SK-N-MC (cell line): ENCODE data around the gene MARF1.

Experiments
- DNase-seq: peaks from one replicate; pipeline ENCODE4 v3.0.0-alpha.2; 2011; ENCODE audit warnings: low read depth, low spot score
- H3K27ac ChIP-seq: fragments of 200-600 bp; sonication (generic); 2 replicates; pipeline ENCODE4 v1.5.1; 2016; ENCODE audit warnings: mixed run types
- H3K36me3 ChIP-seq: fragments of 200-600 bp; sonication (generic); 2 replicates; pipeline ENCODE4 v1.6.1; 2017; ENCODE audit warnings: antibody characterized with exemption, low read length, mixed read lengths; ENCODE audit not compliant: insufficient read depth
- H3K4me3 ChIP-seq: fragments of 200-600 bp; sonication (generic); 2 replicates; pipeline ENCODE4 v1.5.1; 2016
- H3K9ac ChIP-seq: fragments of 200-600 bp; sonication (generic); 2 replicates; pipeline ENCODE4 v1.8.0; 2017; ENCODE audit warnings: mixed run types, mixed read lengths; ENCODE audit not compliant: insufficient read length
- H3K9me3 ChIP-seq: fragments of 200-600 bp; sonication (generic); 2 replicates; pipeline ENCODE4 v1.6.1; 2017; ENCODE audit warnings: low read depth, mild to moderate bottlenecking, antibody characterized with exemption, low read length, moderate library complexity, mixed read lengths
- EZH2 ChIP-seq: fragments of 200-600 bp; sonication (generic); IDR thresholded peaks from one replicate; pipeline ENCODE4 v1.6.1; 2017; ENCODE audit warnings: antibody characterized with exemption
- FOXP2 ChIP-seq: optimal IDR thresholded peaks from 2 replicates; pipeline ENCODE3; 2011; ENCODE audit warnings: mild to moderate bottlenecking, moderate library complexity; ENCODE audit not compliant: insufficient read depth; ENCODE audit errors: extremely low read length, control extremely low read depth
- POLR2AphosphoS5 ChIP-seq: IDR thresholded peaks from 2 replicates; pipeline ENCODE4 v1.6.1; 2012; ENCODE audit warnings: mild to moderate bottlenecking, low read depth, low read length, borderline replicate concordance

MARF1 gene

DNA sequence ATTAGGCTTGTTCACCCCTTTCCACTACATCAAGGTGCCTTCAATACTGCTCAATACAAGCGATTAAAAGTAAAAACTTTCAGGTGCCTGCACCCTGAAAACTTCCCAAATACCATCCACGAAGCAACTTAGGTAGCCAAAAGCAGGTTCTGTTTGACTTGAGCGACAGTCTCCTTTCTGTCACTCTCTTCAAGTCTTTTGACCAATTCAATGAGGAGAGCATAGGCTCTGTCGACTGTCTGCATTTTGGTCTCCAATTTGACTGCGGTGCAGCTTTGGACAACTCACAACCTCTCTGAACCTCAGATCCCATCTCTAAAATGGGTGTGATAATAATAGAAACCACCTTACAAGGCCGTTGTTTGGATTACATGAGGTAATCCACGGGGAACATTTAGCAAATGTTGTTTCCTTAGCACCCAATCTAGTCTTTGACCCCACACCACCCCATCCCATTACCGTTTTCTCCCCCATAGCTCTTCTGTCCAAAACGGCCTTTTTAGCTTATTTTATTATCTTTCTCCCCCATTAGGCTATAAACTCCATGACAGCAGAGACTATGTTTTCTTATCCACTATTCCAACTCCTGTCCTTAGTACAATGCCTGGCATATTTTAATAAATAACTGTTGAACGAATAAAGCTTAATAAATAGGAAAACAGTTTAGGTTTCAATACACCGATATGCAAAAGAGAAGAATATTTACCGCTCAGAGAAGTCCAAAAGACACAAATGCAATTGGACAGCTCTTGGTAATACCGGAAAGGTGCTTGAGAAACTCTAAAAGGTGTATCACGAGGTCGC lies 999 bp downstream of the MARF1 start:
- H3K27ac ChIP-seq, result no peak overlapping the region
- H3K4me3 ChIP-seq, result peak overlapping the region; percentile 99

DNA sequence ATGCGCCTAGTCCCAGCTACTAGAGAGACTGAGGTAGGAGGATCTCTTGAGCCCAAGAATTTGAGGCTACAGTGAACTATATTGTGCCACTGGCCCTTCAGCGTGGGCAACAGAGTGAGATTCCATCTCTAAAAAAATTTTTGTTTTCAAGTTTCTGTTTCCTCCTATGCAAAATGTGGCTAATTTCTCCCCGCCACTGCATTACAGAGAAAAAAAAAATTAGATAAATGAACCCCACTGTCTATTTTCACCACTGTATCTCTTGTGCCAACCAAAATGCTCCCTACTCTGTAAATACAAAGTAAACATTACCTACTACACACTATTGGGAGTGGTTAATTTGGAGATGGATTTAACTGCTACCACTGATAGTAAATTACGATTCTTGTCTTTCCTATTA lies 2.0 kb downstream of the MARF1 start:
- Histone ChIP-seq H3K9ac (no peak overlapping the region), H3K36me3 (peaks cover 33% of the 10 kb centered on the region), H3K9me3 (no peaks in the 10 kb centered on the region), H3K27ac (no peak overlapping the region), H3K4me3 (no peak overlapping the region)
- TF ChIP-seq EZH2 (no peak), POLR2AphosphoS5 (no peak), FOXP2 (no peak)
- no peak for DNase-seq

More for the DNA sequence above, 999 bp downstream of the MARF1 start:
- no peak for TF ChIP-seq FOXP2
- no peak for TF ChIP-seq POLR2AphosphoS5
- no peak for TF ChIP-seq EZH2
- DNase-seq, result no peak
- Histone ChIP-seq H3K9ac (peak overlapping the region; percentile 85), H3K9me3 (no peaks in the 10 kb centered on the region), H3K36me3 (peaks cover 23% of the 10 kb centered on the region)

DNA sequence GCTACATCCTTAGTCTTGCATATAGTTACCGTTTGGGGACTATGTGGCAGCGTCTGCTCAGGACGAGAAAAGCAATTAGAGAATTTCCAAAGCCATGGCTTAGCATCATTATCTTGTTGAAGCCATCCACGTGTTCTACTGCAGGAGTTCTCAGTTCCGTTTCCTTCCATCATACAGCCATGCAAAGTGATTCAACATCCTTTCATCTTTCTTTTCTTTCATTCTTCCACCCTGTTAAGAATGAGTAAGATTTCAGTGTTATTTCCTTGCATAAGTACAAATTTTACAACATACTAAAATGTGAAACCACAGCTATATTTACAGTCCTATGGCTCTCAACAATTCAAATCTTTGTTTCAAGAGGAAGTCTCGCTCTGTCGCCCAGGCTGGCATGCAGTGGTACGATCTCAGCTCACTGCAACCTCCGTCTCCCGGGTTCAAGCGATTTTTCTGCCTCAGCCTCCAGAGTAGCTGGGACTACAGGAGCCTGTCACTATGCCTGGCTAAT lies 3.8 kb downstream of the MARF1 start:
- no peaks in the 10 kb centered on the region for H3K9me3 ChIP-seq
- TF ChIP-seq POLR2AphosphoS5 (no peak), FOXP2 (no peak), EZH2 (no peak)
- no peak for DNase-seq
- no peak overlapping the region for H3K9ac ChIP-seq
- H3K36me3 ChIP-seq, result peaks cover 52% of the 10 kb centered on the region
- no peak overlapping the region for H3K27ac ChIP-seq
- H3K4me3 ChIP-seq, result no peak overlapping the region

DNA sequence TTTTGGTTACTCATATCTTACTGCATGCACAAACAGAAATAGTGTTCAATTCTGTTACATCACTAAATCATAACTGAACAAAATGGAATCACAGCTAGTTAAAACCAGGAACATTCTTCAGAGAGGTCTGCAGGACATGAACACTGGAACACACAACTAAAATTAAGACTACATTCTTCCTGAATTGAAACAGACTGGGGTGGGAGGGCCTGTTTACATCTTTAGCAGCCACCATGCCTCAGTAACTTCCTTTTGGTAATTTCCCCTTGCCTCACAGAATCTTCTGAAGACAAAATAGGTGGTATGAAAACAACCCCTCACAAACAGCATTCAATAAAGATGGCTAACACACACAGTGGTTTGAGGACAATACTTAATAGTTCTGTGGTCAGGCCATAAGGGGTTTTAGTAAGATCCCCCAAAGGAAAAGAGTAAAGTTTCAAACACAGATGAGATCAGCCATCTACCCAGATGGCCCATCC lies 6.5 kb downstream of the MARF1 start:
- no peak overlapping the region for H3K9ac ChIP-seq
- H3K27ac ChIP-seq, result no peak overlapping the region
- H3K4me3 ChIP-seq, result no peak overlapping the region
- no peak for DNase-seq
- no peaks in the 10 kb centered on the region for H3K9me3 ChIP-seq
- H3K36me3 ChIP-seq, result peaks cover 76% of the 10 kb centered on the region
- no peak for TF ChIP-seq EZH2
- TF ChIP-seq FOXP2, result no peak
- TF ChIP-seq POLR2AphosphoS5, result no peak

DNA sequence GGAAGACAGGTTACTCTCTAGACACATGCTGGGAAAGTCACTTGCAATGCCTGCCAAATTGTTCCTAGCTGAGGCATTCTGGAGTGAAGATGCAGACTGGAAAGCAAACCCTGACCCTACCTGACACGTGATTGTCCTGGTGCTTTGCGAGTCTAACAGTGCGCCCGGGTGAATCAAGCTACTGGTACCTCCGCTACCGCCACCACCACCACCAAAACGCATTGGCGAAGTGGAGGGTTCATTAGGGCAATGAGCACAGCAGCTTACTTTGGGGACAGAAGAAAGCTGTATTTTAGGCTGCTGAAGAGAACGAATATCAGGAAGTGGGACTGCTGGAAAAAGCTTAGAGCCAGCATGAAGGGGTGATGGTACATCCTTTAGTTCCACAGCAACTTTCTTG lies 7.0 kb downstream of the MARF1 start:
- Histone ChIP-seq H3K27ac (no peak overlapping the region), H3K9me3 (no peaks in the 10 kb centered on the region), H3K4me3 (no peak overlapping the region), H3K9ac (no peak overlapping the region), H3K36me3 (peaks cover 76% of the 10 kb centered on the region)
- DNase-seq, result no peak
- no peak for TF ChIP-seq FOXP2

DNA sequence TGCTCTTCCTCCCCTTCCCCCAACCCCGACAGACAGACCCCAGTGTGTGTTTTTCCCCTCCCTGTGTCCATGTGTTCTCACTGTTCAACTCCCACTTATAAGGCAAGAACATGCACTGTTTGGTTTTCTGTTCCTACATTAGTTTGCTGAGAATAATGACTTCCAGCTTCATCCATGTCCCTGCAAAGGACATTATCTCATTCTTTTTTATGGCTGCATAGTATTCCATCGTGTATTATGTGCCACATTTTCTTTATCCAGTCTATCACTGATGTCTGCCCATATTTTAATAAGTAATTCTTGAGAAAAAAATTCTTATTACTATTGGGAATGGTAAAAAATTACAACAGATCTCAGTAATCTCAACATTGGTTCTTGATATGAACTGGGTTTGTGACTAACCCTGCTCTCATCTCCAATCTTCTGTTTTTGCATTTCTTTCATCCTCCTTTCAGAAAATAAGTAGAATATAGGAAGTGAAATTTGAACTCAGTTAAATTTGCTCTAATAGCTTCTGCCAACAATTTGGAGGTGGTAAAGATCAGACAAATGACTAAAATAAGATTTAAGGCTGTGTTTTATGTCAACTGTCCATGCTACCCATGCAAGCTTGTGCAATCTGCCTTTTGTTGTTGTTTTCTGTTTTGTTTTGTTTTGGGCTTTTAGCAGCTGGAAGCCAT lies 11.1 kb downstream of the MARF1 start:
- Histone ChIP-seq H3K4me3 (no peak overlapping the region), H3K27ac (no peak overlapping the region), H3K9me3 (no peaks in the 10 kb centered on the region), H3K36me3 (peaks cover 65% of the 10 kb centered on the region), H3K9ac (no peak overlapping the region)
- TF ChIP-seq FOXP2, result no peak
- TF ChIP-seq POLR2AphosphoS5, result no peak
- no peak for TF ChIP-seq EZH2
- DNase-seq, result no peak

DNA sequence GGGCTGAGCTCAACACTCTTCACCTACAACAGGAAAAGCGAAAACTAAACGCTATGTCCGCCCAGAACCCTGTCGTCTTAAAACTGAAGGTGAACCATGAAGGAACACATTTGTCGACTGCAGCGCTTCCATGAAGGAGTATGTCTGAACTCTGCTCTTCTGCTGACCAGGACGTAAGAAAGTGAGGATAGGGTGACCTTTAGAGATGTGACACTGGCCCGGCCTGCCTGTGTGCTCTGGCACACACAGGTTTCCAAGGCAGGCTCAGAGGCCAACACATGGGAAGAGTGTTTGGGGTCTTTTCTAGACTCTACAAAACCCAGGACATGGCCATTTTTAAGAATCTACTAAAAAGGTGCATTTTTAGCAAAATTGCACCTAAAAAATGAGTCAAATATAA lies 21.1 kb downstream of the MARF1 start:
- Histone ChIP-seq H3K36me3 (peaks cover 79% of the 10 kb centered on the region), H3K27ac (no peak overlapping the region), H3K9ac (no peak overlapping the region)

DNA sequence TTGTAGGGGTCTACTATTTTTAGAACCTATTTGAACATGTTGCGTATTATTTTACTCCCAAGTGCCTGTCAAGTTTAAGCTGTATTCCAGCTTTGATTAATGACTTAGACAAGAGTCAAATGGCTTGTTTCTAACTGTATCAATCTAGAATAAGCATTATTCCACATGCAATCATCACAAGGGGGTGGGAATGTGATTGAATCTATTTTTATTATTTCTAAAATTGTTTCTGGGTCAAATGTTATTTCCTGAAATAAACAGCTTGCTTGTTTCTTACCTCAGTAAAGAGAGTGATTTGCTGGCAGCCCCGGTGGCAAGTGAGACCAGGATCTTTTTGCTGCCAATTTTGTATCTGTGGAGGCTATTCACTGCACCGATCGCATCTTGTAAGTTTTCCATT lies 21.5 kb downstream of the MARF1 start:
- no peak for DNase-seq
- Histone ChIP-seq H3K9me3 (no peaks in the 10 kb centered on the region), H3K36me3 (peaks cover 83% of the 10 kb centered on the region), H3K9ac (no peak overlapping the region), H3K27ac (no peak overlapping the region), H3K4me3 (no peak overlapping the region)
- TF ChIP-seq FOXP2, result no peak
- no peak for TF ChIP-seq EZH2
- TF ChIP-seq POLR2AphosphoS5, result no peak

More for the DNA sequence above, 21.1 kb downstream of the MARF1 start:
- no peak overlapping the region for H3K4me3 ChIP-seq
- DNase-seq, result no peak
- TF ChIP-seq POLR2AphosphoS5 (no peak), FOXP2 (no peak), EZH2 (no peak)
- H3K9me3 ChIP-seq, result no peaks in the 10 kb centered on the region
